NCI-H2196 treated with DMSO at 0.1 percent for 48 hours (cell line): ENCODE measurements around the gene CYB5R3.
"Not testable (repeated sequence)": the region's sequence is repeated elsewhere in the genome, so short reads cannot be mapped to it uniquely, and the experiment has no call there.

ENCODE experiments used
- DNase-seq: peaks from one replicate; lab custom pipeline; 2025; ENCODE audit not compliant: unreplicated experiment; lab: John Stamatoyannopoulos, UW

The CYB5R3 gene

DNA sequence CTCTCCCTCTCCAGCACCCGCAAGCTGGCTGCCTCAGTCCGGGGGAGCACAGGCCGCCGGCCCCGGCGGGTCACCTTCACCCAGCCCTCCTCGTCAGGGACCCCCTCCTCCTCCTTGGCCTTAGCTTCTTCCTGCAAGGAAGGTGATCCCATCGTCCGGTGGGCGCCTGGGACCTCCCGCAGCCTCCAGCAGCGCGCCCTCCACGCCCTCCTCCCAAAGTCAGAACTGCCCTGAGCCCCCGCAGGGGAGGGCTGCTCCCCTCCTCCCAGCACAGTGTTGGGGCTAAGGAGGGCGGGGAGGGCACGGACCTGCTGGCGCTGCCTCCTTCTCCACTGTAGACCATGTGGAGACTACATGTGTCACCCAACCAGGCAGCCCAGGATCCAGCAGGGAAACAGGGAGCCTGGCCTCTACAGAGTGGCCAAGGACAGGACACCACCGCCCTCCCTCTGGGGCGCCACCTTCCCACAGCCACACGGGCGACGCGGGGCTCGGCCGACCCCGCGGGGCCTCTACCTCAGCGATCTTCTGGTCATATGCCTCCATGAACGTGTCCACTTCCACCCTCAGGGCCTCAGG lies 73.1 kb downstream of the CYB5R3 start:
- not testable (repeated sequence) for DNase-seq

DNA sequence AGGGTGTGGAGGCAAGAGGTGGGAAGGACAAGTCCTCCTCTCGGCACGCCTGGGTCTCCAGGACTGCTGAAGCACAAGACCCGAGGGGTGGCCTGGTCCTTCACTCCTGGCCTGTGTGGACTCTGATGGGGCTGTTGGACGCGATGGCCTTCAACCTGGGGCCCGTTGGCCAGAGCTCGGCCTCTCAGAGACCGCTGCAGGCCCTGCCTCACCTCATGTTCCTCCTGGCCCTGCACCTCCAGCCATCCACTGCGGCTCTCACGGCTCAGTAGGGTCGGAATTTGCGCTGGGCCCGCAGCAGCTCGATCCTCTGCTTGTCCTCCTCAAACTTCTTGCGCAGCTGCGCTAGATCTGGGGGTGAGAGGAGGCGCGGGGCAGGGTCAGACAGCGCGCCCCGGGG lies 74.7 kb downstream of the CYB5R3 start:
- not testable (repeated sequence) for DNase-seq

DNA sequence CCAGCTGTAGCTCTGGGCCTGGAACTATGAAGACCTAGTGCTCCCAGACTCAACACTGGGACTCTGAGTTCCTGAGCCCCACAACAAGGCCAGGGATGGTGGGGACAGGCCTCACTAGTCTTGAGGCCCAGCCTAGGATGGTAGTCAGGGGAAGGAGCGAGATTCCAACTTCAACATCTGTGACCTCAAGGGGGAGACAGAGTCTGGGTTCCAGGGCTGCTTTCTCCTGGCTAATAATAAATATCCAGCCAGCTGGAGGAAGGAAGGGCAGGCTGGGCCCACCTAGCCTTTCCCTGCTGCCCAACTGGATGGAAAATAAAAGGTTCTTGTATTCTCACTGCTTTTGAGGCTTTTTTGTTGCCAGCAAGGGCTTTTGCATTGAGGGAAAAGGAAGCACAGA lies 75.1 kb downstream of the CYB5R3 start:
- DNase-seq: not testable (repeated sequence)

DNA sequence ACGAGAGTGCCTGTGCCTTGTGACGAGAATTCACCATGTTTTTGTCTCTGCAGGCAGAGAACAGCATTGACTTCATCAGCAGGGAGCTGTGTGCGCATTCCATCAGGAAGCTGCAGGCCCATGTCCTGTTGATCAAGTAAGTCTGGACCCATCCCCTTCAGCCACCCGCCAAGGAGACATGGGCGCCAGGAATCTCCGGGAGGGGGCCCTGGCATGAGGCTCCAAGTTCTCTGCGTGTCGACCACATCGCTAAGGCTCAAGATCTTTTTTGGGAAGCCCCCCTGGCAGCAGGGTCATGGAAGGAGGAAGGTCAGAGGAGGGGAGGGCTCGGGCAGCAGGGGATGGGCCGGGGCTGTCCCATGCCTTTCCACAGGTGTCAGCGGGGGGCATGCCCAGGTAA lies 78.1 kb downstream of the CYB5R3 start:
- not testable (repeated sequence) for DNase-seq

DNA sequence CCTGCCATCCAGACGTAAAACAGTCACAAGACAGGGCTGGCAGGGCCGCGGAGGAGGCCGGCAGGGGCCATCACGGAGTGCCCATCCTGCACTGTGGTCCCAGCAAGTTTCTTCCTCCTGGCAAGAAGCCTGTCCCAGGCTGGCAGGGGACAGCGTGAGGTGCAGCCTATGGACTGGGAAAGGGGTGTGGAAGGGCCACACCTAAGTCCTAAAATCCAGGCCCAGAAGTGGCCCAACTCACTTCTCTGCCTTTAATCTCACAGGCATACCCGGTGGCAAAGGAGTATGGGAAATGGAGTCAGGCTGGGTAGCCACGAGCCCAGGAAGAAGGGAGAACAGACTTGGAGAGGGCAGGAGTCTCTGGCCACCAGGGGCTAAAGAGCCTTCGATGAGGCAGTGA lies 78.6 kb downstream of the CYB5R3 start:
- not testable (repeated sequence) for DNase-seq

DNA sequence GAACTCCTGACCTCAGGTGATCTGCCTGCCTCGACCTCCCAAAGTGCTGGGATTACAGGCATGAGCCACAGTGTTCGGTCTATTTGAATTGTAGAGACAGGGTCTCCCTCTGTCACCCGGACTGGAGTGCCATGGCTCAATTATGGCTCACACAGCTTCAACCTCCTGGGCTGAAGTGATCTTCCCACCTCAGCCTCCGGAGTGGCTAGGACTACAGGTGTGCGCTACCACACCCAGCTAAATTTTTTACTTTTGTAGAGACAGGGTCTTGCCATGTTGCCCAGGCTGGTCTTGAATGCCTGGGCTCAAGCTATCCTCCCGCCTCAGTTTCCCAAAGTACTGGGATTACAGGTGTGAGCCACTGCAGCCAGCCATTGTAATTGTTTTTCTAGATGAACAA lies 81.2 kb downstream of the CYB5R3 start:
- DNase-seq: not testable (repeated sequence)
